ENCODE results near the gene RTP2.

Gene RTP2

GRCh38 chr3:187739094-187739560 is 36.8 kb upstream of the RTP2 start:
- peak in 1 of 3 experiments; percentile 27 for DNase-seq (ENCODE audit: low read depth in 2 of 3, low spot score in 2 of 3)

GRCh38 chr3:187738331-187739093 is 36.2 kb upstream of the RTP2 start:
- DNase-seq (ENCODE audit: low read depth in 2 of 3, low spot score in 2 of 3) = peak in 2 of 3 experiments; percentile 42 to 50

- no peak for DNase-seq (ENCODE audit: low read depth in 2 of 3, low spot score in 2 of 3)
Observed at GRCh38 chr3:187738071-187738330, 35.6 kb upstream of the RTP2 start.

GRCh38 chr3:187737368-187738070 is 35.2 kb upstream of the RTP2 start:
- DNase-seq (ENCODE audit: low read depth in 2 of 3, low spot score in 2 of 3) = no peak

- no peak for DNase-seq (ENCODE audit: low read depth in 2 of 3, low spot score in 2 of 3)
Observed at GRCh38 chr3:187737006-187737367, 34.6 kb upstream of the RTP2 start.

- DNase-seq (ENCODE audit: low read depth in 2 of 3, low spot score in 2 of 3) = no peak
Observed at GRCh38 chr3:187736418-187736871, 34.1 kb upstream of the RTP2 start.

- DNase-seq (ENCODE audit: low read depth in 2 of 3, low spot score in 2 of 3) = no peak
Observed at GRCh38 chr3:187735837-187736236, 33.5 kb upstream of the RTP2 start.

GRCh38 chr3:187735383-187735782 is 33.0 kb upstream of the RTP2 start:
- no peak for DNase-seq (ENCODE audit: low read depth in 2 of 3, low spot score in 2 of 3)

- no peak for DNase-seq (ENCODE audit: low read depth in 2 of 3, low spot score in 2 of 3)
Observed at GRCh38 chr3:187734841-187735240, 32.5 kb upstream of the RTP2 start.

GRCh38 chr3:187733371-187733770 is 31.0 kb upstream of the RTP2 start:
- DNase-seq (ENCODE audit: low read depth in 2 of 3, low spot score in 2 of 3) = no peak

- DNase-seq (ENCODE audit: low read depth in 2 of 3, low spot score in 2 of 3) = no peak
Observed at GRCh38 chr3:187729598-187729997, 27.2 kb upstream of the RTP2 start.

- DNase-seq (ENCODE audit: low read depth in 2 of 3, low spot score in 2 of 3) = no peak
Observed at GRCh38 chr3:187728940-187729583, 26.7 kb upstream of the RTP2 start.

- no peak for DNase-seq (ENCODE audit: low read depth in 2 of 3, low spot score in 2 of 3)
Observed at GRCh38 chr3:187728248-187728647, 25.9 kb upstream of the RTP2 start.

- no peak for DNase-seq (ENCODE audit: low read depth in 2 of 3, low spot score in 2 of 3)
Observed at GRCh38 chr3:187726564-187726963, 24.2 kb upstream of the RTP2 start.

- no peak for DNase-seq (ENCODE audit: low read depth in 2 of 3, low spot score in 2 of 3)
Observed at GRCh38 chr3:187725653-187726370, 23.5 kb upstream of the RTP2 start.

- no peak for DNase-seq (ENCODE audit: low read depth in 2 of 3, low spot score in 2 of 3)
Observed at GRCh38 chr3:187725224-187725623, 22.9 kb upstream of the RTP2 start.

GRCh38 chr3:187722206-187722612 is 19.9 kb upstream of the RTP2 start:
- DNase-seq (ENCODE audit: low read depth in 2 of 3, low spot score in 2 of 3) = no peak

- DNase-seq (ENCODE audit: low read depth in 2 of 3, low spot score in 2 of 3) = no peak
Observed at GRCh38 chr3:187721055-187721454, 18.7 kb upstream of the RTP2 start.

- DNase-seq (ENCODE audit: low read depth in 2 of 3, low spot score in 2 of 3) = no peak
Observed at GRCh38 chr3:187720337-187720670, 17.9 kb upstream of the RTP2 start.

- no peak for DNase-seq (ENCODE audit: low read depth in 2 of 3, low spot score in 2 of 3)
Observed at GRCh38 chr3:187719628-187720336, 17.4 kb upstream of the RTP2 start.

GRCh38 chr3:187718802-187719201 is 16.4 kb upstream of the RTP2 start:
- no peak for DNase-seq (ENCODE audit: low read depth in 2 of 3, low spot score in 2 of 3)
